ENCODE data around the gene TTC39C.

The TTC39C gene

DNA sequence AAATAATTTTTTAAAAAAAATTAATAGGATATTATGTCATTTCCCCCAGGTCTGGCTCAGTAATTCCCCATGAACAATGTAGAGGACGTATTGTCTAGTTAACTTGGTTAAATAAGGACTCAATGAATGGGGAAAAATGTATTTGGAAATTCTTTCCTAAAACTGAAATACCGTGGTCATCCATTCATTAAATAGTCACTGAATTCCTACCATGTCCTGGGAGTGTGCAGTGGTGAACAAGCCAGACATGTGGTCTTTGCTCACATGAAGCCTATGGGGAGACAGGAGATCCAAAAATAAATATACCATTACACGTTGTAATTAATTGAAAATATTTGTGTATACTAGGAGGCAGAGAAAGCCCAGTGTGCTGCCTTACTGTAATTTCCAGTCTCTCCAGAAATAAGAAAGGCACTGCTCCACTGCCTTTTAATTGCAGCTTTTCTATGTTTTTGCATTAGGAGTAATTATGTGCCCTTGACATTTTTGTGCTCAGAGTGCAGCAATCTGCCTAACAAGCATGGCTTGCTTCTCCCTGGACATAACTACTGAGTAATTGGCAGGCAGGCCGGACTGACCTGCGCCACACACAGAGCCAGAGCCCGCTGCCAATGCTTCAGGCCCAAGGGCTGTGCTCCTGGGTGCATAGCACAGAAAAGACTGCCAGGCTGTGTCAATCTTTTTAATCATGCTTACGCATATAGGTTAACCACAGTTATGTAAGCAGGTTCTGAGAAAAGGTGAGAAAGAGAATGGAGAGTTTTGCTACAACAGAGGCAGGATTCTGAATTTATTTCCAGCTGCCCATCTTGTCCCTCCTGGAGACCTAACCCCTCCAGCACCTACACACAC is 22.2 kb upstream of the TTC39C start:
- peak; percentile 22 for DNase-seq

DNA sequence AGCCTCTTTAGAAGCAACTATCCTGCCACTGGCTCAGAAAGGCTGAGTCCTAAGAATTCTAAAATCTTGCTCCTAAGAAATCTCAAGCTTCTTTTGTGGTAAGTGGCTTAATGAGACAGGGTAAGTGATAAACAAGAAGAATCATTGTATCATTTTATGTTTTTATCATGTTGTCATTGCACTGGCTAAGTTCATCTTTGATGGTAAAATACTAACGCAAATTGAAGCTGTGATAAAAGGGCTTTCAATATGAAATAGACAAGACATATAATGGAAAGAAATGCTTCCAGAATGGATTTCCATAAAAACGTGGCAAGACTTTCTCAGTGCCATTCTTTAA is 21.6 kb upstream of the TTC39C start:
- DNase-seq = no peak

DNA sequence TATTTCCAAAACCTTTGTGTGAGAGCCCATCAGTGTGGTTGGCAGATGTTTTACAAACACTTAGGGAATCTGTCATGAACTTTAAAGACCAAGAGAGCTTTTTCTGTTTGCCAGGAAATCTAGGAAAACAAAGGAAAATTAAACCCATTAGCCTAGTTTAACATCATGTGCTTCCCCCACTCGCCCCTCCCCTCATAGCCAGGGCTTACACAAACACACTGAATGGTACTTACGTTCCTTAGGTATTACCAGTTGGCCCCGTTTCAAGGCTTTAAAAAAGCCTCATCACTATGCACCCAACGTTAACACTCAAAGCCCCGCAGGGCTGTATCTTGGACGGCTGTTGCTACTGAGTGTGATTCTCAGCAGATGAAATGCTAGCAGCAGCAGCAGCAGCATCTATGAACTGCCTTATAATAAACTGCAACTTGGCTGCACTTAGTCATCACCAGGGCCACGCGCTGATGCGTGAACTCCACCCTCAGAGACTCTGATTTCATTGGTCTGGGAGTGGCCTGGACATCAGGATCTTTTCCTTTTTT is 20.1 kb upstream of the TTC39C start:
- peak; percentile 96 for DNase-seq

DNA sequence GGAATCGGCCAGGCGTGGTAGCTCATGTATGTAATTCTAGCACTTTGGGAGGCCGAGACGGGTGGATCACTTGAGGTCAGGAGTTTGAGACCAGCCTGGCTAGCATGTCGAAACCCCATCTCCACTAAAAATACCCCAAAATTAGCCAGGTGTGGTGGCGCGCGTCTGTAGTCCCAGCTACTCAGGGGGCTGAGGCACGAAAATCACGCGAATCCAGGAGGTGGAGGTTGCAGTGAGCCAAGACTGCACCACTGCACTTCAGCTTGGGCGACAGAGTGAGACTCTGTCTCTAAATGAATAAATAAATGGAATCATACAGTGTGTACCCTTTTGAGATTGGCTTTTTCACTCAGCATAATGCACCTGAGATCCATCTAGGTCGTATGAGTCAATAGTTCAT is 19.4 kb upstream of the TTC39C start:
- DNase-seq = no peak

DNA sequence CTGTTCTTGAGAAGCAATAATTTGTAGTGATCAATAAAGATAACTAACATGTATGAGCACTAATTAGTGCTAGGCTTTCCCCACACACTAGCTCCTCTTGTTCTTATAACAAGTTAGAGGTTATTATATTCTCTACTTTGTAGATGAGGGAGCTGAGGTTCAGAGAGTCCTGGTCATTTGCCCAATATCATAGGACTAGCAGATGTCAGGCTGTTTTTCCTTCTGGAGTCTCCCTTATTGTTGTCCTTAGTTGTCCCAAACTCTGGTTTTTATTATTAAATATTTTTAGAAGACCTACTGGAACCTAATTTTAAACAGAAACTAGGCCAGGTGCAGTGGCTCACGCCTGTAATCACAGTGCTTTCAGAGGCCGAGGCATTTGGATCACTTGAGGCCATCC is 16.5 kb upstream of the TTC39C start:
- DNase-seq = no peak

DNA sequence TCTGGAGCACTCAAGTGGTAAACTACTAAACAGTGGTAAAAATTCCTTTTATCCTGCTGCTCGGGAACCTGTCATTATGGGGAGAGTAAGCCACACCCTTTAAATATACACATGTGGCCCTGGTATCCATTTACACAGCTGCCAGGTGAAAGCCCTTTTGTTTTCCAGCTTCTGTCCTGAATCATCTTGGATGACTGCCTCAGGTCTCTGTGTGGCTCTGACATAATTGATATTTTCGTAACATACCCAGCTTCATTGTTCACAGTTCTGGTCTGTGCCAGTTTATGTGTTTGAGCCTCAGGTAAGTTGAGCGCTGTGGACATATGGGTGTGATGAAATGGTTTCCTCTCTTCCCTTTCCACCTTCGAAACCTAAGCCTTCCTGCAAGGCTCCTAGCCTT is 15.7 kb upstream of the TTC39C start:
- peak; percentile 99 for DNase-seq

DNA sequence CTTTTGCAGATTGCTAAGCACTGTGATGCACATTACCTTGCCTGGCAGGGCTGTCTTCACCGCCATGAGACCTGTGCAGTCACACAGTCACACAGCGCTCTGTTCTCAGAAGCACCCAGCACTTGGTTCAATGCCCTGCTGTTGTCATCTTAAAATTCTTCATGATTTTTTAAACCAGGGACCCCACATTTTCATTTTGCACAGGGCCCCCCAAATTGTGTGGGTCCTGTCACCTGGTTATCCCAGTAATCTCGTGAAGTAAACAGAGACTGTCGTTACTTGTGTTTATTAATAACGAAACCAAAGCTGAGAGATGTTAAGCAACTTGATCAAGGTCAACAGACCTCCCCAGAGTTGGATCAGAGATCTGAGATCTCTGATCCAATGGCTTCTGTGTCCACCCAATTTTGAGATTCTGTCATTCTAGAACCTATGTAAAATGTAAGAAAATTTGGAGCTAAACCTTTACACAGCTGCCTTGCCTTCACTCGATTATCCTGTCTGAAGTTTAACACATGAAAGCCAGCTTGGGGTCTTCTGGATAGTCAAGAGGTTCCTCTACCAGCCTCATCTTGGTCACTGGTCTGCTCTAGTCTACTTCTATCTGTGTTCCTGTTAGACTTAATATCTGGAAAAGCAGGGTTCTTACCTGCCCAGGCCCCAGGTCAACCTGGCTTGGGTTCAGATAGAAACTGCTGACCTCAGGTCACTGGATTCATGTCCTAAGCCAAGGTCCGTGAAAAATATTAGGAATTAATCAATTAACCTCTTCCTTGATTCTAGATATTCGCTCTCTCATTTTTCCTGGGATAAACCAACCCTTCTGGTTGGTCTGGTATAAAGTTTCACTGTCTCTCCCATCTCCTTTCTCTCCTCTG is 13.7 kb upstream of the TTC39C start:
- no peak for DNase-seq

DNA sequence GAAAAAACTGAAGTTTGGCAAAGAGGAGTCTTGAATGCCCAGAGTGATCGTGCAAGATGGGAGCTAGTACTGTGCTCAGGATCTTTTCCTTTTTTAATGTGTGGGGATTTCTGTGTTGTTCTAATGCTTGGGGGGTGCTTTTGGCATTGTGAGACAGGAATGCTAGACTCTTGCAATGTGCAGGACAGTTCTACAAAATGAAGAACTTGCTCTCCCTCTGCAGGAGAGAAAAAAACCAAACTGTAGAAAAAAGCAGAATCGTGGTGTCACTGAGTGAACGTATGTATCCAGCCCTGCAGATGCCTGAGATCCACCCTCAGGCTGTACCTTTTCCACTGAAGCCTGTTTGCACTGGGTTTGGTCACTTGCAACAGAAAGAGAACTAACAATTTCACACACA is 12.1 kb upstream of the TTC39C start:
- DNase-seq = no peak

DNA sequence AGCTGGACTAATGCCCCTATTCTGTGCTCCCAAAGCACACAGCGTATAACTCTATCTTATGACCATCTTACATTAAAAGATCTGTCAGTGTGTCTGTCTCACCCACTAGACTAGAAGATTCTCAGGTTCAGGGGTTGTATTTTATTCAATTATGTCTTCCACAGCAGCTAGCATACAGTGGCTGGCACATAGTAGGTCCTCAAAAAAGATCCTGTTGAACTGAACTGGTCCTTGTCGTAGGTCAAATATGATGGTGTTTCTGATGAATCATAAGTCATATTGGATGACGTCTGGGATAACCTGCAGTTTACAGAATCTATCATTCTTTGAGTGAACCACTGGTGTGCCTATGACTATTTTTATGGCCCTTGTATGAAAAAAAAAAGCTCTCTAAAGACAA is 11.3 kb upstream of the TTC39C start:
- no peak for DNase-seq

DNA sequence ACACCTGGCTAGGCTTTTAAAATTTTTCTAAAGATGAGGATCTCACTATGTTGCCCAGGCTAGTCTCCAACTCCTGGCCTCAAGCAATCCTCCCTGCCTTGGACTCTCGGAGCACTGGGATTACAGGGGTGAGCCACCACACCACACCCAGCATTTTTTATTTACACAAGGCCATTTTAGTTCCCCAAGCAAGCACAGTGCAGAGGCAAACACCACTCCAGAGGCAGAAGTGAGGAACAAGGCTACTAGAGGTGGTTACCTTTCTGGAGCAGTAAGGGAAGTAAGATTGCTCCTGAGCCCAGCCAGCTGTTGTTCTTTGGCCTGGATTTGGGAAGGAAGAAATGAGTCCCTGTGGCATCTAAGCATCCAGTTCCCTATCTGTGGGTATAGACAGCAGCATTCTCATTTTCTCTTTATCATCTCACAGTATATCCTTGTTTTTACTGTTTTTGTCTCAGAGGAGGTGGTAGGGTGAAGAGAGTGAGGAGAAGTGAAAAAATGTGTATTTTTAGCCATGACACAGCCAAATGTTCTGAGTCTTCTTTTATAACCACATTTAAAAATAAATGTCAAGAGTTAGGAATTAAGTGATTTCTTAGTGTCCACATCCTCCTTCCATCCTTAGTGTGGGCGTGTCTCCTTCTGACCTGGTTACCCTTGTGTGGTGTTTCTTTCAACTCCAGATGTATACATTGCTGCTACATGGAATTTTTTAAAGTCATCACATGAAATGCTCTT is 10.5 kb upstream of the TTC39C start:
- no peak for DNase-seq

DNA sequence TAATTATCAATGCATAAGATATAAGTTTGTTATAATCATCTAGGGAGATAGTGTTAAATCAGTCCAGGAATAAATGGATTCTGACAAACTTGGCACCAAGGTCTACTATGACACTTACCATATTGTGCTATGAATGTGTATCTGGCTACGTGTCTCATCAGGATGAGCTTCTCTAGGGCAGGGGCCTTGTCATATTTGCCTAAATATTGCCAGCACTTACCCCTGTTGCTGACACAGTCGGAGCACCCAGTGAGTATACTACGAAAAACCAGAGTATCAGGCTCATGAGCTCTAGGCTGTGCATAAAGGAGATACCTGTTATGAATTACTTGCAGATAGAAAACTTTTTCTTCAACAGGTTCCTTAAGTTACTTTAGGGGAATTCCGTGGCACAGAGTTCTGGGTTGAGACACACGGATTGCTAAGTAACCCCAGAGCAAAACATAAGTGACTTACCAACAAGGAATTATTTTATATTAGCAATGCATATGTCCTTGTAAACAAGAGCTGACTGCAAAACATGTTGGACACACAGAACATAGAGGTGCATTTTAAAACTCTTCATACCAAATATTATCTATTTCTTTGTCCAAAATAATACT is 7.7 kb upstream of the TTC39C start:
- DNase-seq = no peak

DNA sequence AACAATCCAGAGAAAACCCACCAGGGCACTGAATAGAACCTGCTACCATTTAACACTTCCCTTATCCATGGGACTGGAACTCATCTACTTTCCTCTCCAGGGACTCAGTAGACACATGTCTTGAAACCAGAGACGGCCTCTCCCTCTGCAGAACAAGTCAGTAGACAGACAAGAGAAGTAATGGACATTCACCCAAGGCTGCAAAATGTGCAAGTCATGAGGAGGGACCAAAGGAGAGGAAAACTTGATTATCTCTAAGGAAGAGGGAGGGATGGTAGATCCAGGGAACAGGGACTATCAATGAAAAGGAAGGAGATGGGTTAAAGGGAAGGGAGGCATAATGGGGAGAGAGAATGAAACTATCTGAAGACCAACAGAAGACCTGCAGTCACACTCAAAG is 5.3 kb upstream of the TTC39C start:
- no peak for DNase-seq

DNA sequence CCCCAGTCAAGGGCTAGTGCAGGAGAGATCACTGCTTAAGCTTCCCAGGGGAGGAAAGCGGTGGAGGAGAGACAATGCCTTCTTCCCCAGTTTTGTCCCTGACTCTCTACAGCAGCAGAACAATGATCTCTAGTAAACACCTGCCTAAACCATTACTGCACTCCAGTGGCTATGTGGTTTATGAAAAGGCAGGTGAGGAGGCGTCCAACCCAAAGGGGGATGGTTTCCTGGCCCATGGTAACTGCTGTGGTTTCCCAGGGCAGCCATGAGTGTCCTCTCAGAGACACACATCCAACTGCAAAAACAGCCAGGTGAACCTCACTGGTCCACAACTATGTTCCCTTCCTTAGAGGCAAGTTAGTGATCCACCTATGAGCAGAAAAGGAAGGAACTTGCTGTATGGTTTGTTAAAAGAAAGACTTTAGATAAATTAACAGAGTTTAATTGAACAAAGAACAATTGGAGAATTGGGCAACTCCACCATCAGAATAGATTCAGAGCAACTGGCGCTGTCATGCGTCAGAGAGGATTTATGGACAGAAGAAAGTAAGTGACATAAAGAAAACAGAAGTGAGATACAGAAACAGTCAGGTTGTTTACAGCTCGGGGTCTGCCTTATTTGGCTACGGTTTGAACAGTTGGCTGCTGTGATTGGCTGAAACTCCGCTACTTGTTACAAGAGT is 4.8 kb upstream of the TTC39C start:
- peak; percentile 92 for DNase-seq

DNA sequence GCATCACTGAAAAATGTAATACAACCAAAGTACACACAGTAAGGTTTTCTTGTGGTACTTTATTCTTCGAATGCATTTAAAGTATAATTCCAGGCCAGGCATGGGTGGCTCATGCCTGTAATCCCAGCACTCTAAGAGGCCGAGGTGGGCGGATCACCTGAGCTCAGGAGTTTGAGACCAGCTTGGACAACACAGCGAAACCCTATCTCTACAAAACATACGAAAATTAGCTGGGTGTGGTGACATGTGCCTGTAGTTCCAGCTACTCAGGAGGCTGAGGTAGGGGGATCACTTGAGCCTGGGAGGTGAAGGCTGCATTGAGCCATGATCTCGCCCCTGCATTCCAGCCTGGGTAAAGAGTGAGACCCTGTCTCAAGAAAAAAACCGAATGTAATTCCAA is 3.9 kb upstream of the TTC39C start:
- DNase-seq = no peak

DNA sequence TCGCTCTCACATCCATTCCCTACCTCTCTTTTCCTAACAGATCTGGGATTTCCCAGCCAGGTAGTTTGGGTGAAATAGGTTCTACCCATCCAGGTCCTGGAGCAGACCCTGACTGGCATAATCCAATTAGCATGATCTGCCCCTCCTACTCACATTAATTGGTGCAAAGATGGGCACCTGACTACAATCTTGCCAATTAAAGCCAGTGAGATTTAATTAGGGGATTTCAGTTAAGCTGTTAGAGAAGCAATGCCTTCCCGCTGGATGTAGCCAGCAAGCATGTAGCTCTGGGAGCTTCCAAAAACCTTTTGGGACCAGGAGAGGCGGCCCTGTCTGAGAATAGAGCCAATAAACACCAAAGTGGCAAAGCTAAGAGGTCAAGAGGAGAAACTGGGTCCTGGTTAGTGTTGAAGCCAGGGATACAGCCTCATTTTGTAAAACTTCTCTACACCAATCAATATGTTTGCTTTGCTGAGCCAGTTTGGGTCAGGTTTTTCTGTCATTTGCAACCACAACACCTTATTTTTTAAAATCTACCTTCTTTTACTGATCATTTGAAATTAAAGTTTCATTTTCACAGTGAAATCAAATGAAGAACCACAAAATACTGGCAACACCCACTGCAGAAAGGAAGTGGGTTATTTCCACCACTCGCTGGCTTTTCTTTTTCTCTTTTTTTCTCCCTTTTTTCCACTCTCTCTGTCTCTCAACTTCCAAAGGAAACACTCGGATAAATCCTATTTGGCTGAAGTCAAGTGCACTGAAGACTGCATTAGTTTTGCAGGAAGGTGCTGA is 3.2 kb upstream of the TTC39C start:
- DNase-seq = no peak

DNA sequence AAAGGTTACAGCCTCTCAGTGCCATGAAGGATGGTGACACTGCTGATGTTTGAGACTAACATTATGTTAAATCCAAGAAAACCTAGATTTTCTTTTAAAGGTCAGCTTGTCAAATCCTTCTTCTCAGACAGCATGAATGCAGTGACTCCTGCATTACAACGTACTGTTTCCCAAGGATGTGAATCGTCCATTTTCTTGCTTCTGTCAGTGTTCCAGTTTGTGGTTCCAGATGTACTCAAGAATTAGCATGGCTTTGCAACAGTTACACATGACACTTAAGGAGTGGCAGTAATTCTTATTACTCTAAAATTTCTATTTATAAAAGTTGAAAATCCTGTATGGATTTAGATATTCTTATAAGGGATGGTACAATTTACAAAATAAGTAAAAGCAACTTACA is 1.5 kb upstream of the TTC39C start:
- no peak for DNase-seq

DNA sequence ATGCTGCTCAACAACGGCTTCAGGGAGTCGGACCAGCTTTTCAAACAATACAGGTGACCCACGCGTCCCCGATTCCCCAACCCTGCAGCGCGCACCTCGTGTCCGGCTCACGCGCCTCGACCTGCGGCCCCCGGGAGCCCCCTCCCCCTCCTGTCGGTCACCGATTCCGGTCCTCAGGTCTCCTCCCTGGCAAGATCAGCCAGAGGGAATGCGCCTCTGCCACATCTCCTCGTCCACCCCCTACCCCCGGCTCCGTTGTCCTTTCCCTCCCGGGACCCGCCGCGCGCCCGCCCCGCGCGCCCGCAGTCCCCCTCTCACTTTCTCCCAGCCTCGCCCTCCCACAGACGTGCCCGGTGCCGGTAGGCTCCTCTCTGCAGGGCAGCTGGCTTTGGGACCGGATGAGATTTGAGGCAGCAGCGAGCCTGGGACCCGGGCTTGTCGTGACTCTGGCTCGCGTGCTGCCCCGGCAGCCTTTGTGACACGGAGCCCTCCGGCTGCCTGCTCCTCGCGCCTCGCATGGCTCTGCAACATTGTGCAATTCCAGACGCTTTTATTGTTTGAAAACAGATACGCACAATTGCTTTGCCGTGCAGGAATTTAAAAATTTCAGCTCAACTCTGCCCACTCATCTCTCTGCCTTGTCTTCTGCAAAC is 558 bp downstream of the TTC39C start:
- DNase-seq = no peak

DNA sequence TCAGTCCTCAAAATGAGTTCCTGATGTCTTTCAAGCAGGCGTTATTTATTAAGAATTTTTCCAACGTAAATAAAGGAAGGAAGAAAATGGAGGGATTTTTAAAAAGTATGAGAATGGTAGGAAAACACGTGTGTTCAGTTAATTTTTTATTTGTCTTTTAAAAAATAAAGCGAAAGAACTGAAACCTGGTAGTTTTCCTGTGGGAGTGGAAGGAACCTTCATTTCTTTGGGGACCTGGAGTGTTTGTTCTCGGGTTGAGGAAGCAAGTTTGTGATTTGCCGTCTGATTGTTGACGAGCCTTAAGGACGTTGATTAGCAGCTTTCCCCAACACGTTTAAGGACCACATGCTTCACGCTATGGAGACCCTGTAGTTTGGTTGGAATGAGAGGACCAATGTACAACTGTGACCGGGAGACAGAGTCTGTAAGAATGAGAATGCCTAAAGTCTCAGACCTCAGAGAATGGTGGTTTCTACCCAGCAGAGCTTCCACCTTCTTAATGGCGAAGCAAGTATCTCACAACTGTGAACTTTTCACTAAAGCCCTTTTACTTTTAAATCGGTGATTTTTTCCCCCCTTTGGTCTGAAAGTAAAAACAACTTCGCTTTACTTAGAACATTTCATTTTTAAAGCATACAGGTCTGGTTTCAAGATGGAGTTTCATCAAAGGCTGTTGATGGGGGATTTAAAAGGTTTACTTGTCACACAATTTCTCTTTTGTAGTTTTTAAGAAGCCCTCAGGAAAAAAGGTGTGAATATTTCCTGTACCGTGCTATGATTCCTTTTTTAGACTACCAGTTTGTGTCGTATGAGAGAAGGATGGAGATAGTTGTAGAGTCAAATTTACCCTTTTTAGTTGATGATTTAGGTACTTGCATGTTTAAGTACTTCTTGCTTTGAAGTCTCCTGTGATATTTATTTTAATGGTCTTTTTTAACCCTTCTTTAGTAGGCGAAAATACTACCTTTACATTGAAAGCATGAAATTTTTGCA is 1.4 kb downstream of the TTC39C start:
- no peak for DNase-seq

DNA sequence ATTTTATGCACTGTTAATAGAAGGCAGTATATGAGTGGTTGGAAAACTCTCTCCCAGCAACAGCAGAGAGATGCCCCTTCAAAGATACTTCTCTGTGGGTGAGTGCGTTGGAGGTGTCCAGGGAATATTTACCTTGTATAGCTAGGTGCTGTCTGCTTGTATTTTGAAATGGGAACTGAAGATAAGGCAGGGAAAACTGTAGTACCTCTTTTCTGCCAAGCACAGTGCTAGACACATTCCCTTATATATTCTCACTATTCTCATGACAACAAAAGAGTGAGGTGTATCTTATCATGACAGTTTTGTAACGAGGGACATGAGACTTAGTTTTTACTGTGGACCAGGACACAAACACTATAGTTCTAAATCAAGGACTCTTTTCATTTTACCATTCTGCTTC is 2.1 kb downstream of the TTC39C start:
- peak; percentile 62 for DNase-seq
